Neural cell (in vitro differentiated cells): ENCODE measurements around the gene B3GNT3. TPM values are rescaled to one million over a fixed set of nuclear protein-coding genes. Genes with fewer than 3 reads are reported as not detected.

ENCODE experiments used
- H2AFZ ChIP-seq: fragments of 200-600, 300-800 bp; sonication (generic), shearing (Covaris generic); 2 replicates; pipeline ENCODE4 v1.6.0; 2014; ENCODE audit warnings: low read depth, mild to moderate bottlenecking, antibody characterized with exemption, low read length, moderate library complexity
- H3F3A ChIP-seq: fragments of 200-600 bp; shearing (Covaris generic); 2 replicates; pipeline ENCODE4 v1.6.1; 2016; ENCODE audit warnings: mild to moderate bottlenecking, moderate library complexity, mixed read lengths, antibody characterized with exemption, low read length; ENCODE audit not compliant: insufficient read depth, poor library complexity, severe bottlenecking
- H3K27ac ChIP-seq: fragments of 200-600, 300-800 bp; sonication (generic), shearing (Covaris generic); 2 replicates; pipeline ENCODE4 v1.5.1; 2014; ENCODE audit warnings: mild to moderate bottlenecking, low read length, moderate library complexity
- H3K27me3 ChIP-seq: fragments of 300-800, 200-600 bp; sonication (generic), shearing (Covaris generic); 2 replicates; pipeline ENCODE4 v1.6.0; 2014; ENCODE audit warnings: mild to moderate bottlenecking, low read depth, low read length, moderate library complexity; ENCODE audit not compliant: insufficient read depth
- H3K36me3 ChIP-seq: fragments of 300-800, 200-600 bp; sonication (generic), shearing (Covaris generic); 2 replicates; pipeline ENCODE4 v1.5.1; 2014; ENCODE audit warnings: mild to moderate bottlenecking, antibody characterized with exemption, low read length, moderate library complexity; ENCODE audit not compliant: insufficient read depth
- H3K4me2 ChIP-seq: fragments of 300-800, 200-600 bp; sonication (generic), shearing (Covaris generic); 2 replicates; pipeline ENCODE4 v1.6.0; 2014; ENCODE audit warnings: mild to moderate bottlenecking, low read length
- H3K4me3 ChIP-seq: fragments of 300-800, 200-600 bp; sonication (generic), shearing (Covaris generic); 2 replicates; pipeline ENCODE4 v1.5.1; 2014; ENCODE audit warnings: mild to moderate bottlenecking, low read length, moderate library complexity
- H3K79me2 ChIP-seq: fragments of 200-600 bp; shearing (Covaris generic); replicated peaks from 2 replicates; pipeline ENCODE4 v1.6.0; 2014; ENCODE audit warnings: mild to moderate bottlenecking, low read length, moderate library complexity; ENCODE audit not compliant: insufficient read depth
- H3K9ac ChIP-seq: fragments of 300-800, 200-600 bp; sonication (generic), shearing (Covaris generic); 2 replicates; pipeline ENCODE4 v1.6.1; 2016; ENCODE audit warnings: mild to moderate bottlenecking, low read length, mixed read lengths
- H3K9me2 ChIP-seq: fragments of 200-600 bp; shearing (Covaris generic); 2 replicates; pipeline ENCODE4 v1.6.1; 2016; ENCODE audit warnings: mild to moderate bottlenecking, low read length, mixed read lengths; ENCODE audit not compliant: insufficient read depth
- H3K9me3 ChIP-seq: fragments of 200-600, 300-800 bp; sonication (generic), shearing (Covaris generic); 2 replicates; pipeline ENCODE4 v1.6.1; 2016; ENCODE audit warnings: mild to moderate bottlenecking, mixed run types, low read length, moderate library complexity, mixed read lengths
- H4K20me1 ChIP-seq: fragments of 200-600 bp; shearing (Covaris generic); 2 replicates; pipeline ENCODE4 v1.6.1; 2016; ENCODE audit warnings: mild to moderate bottlenecking, mixed run types; ENCODE audit not compliant: insufficient read depth
- EP300 ChIP-seq: fragments of 450-650 bp; conservative IDR thresholded peaks from 2 replicates; pipeline ENCODE4 v1.6.1; 2014; ENCODE audit warnings: antibody characterized with exemption, mild to moderate bottlenecking, moderate library complexity; ENCODE audit not compliant: poor library complexity, severe bottlenecking
- EZH2 ChIP-seq: fragments of 200-600, 300-800 bp; shearing (Covaris generic), sonication (generic); IDR thresholded peaks from 2 replicates; pipeline ENCODE4 v1.6.1; 2014; ENCODE audit warnings: antibody characterized with exemption, low read length, borderline replicate concordance, mild to moderate bottlenecking; ENCODE audit not compliant: insufficient read depth, poor library complexity, severe bottlenecking
- MXI1 ChIP-seq: fragments of 450-650 bp; conservative IDR thresholded peaks from 2 replicates; pipeline ENCODE4 v1.6.1; 2014; ENCODE audit warnings: antibody characterized with exemption, mild to moderate bottlenecking; ENCODE audit not compliant: poor library complexity, severe bottlenecking
- POLR2AphosphoS5 ChIP-seq: IDR thresholded peaks from 2 replicates; pipeline ENCODE4 v1.6.1; 2012
- SMC3 ChIP-seq: fragments of 450-650 bp; conservative IDR thresholded peaks from 2 replicates; pipeline ENCODE4 v1.6.1; 2014; ENCODE audit warnings: antibody characterized with exemption, mild to moderate bottlenecking, moderate library complexity; ENCODE audit not compliant: poor library complexity
- TAF1 ChIP-seq: IDR thresholded peaks from 2 replicates; pipeline ENCODE4 v1.6.1; 2012; ENCODE audit warnings: low read depth
- polyA plus RNA-seq: library from polyadenylated mRNA; depleted of rRNA; stranded (reverse); fragments of >200 nt; gene quantifications from 2 replicates; pipeline ENCODE4 v1.2.3, GENCODE V29; 2014
- TF ChIP-seq, protein P1 (sequence below): IDR thresholded peaks from 2 replicates; pipeline ENCODE4 v1.6.1; 2012; ENCODE audit warnings: borderline replicate concordance
- TF ChIP-seq, protein P2 (sequence below): fragments of 450-650 bp; IDR thresholded peaks from 2 replicates; pipeline ENCODE4 v1.5.1; 2014; ENCODE audit warnings: antibody characterized with exemption, mild to moderate bottlenecking, moderate library complexity; ENCODE audit not compliant: poor library complexity, severe bottlenecking

B3GNT3 gene
- polyA plus RNA-seq, 1 donor from 2014 or later, result not detected

DNA sequence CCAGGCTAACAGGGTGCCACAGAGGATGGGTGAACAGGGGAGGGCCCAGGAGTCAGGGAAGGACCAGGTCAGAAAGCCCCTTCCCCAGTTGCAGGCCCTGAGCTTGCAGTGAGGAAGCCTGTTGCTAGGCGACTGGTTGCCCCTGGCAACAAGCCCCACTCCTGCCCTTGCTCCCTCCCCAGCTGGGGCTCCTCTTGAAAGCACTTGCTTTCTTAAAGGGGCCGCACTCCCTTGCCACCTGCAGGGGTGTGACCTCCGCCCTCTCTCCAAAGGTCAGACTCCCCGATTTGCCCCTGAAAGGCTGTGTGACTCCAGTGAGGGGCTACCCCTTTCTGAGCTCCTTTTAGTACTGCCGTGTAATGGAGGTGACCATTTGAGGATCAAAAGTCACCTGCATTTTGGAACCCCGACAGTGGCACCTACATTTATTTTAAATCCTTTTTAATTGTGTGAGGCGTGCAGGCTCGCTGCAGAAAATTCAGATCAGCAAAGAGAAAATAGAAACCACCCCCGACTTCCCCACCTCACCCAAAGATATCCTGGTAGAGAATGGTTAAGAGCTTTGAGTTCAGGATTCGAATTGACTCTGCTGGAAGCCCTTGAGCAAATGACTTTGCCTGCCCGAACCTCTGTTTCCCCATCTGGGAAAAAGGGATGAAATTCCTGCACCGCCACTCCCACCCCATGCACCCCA is 38.8 kb upstream of the B3GNT3 start:
- Histone ChIP-seq H2AFZ (no peak overlapping the region), H3K79me2 (no peaks in the 10 kb centered on the region), H3K27ac (peak overlapping the region; percentile 84), H3F3A (no peaks in the 10 kb centered on the region), H3K36me3 (no peaks in the 10 kb centered on the region), H4K20me1 (no peaks in the 10 kb centered on the region), H3K9me2 (no peaks in the 10 kb centered on the region), H3K4me3 (peak overlapping the region; percentile 57), H3K9me3 (no peaks in the 10 kb centered on the region), H3K4me2 (peak overlapping the region; percentile 88), H3K27me3 (no peaks in the 10 kb centered on the region), H3K9ac (peak overlapping the region; percentile 68)
- TF ChIP-seq, protein P1, sequence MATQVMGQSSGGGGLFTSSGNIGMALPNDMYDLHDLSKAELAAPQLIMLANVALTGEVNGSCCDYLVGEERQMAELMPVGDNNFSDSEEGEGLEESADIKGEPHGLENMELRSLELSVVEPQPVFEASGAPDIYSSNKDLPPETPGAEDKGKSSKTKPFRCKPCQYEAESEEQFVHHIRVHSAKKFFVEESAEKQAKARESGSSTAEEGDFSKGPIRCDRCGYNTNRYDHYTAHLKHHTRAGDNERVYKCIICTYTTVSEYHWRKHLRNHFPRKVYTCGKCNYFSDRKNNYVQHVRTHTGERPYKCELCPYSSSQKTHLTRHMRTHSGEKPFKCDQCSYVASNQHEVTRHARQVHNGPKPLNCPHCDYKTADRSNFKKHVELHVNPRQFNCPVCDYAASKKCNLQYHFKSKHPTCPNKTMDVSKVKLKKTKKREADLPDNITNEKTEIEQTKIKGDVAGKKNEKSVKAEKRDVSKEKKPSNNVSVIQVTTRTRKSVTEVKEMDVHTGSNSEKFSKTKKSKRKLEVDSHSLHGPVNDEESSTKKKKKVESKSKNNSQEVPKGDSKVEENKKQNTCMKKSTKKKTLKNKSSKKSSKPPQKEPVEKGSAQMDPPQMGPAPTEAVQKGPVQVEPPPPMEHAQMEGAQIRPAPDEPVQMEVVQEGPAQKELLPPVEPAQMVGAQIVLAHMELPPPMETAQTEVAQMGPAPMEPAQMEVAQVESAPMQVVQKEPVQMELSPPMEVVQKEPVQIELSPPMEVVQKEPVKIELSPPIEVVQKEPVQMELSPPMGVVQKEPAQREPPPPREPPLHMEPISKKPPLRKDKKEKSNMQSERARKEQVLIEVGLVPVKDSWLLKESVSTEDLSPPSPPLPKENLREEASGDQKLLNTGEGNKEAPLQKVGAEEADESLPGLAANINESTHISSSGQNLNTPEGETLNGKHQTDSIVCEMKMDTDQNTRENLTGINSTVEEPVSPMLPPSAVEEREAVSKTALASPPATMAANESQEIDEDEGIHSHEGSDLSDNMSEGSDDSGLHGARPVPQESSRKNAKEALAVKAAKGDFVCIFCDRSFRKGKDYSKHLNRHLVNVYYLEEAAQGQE, result no peak
- TF ChIP-seq POLR2AphosphoS5 (no peak), MXI1 (peak; percentile 73)

DNA sequence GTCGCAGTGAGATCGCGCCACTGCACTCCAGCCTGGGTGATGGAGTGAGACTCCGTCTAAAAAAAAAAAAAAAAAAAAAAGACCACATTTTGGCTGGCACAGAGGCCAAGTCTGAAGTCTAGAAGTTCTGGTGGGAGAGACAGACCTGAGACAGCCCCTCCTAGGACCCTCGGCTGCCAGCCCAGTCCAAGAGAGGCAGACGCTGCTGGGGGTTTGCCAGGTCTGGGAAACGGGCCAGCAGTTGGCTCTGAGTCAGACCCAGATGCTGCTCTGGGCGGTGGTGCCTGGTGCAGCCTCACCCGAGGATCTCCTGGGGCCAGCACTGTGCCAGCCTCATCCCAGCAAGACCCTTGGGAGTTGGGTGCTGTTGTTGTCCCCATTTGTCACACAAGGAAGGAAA is 37.8 kb upstream of the B3GNT3 start:
- H3K79me2 ChIP-seq, result no peaks in the 10 kb centered on the region
- no peaks in the 10 kb centered on the region for H4K20me1 ChIP-seq
- no peak overlapping the region for H3K4me3 ChIP-seq
- TF ChIP-seq TAF1, result no peak
- no peaks in the 10 kb centered on the region for H3K9me2 ChIP-seq
- H3K4me2 ChIP-seq, result no peak overlapping the region
- H3K9ac ChIP-seq, result no peak overlapping the region
- H2AFZ ChIP-seq, result no peak overlapping the region
- no peaks in the 10 kb centered on the region for H3K27me3 ChIP-seq
- H3K27ac ChIP-seq, result no peak overlapping the region
- H3F3A ChIP-seq, result no peaks in the 10 kb centered on the region
- no peaks in the 10 kb centered on the region for H3K36me3 ChIP-seq
- H3K9me3 ChIP-seq, result no peaks in the 10 kb centered on the region

DNA sequence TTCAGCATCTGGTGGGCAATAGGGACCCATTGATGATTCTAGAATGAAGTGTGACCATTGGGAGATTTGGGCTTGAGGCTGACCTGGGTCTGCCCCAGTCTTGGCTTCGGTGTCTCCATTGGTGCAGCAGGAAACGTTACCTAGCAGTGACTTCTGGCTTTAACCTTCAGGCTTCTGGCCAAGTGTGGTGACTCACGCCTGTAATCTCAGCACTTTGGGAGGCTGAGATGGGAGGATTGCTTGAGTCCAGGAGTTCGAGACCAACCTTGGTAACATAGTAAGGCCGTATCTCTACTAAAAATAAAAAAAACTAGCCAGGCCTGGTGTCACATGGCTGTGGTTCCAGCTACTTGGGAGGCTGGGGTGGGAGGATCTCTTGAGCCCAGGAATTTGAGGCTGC is 36.4 kb upstream of the B3GNT3 start:
- no peaks in the 10 kb centered on the region for H4K20me1 ChIP-seq
- TF ChIP-seq, protein P2, sequence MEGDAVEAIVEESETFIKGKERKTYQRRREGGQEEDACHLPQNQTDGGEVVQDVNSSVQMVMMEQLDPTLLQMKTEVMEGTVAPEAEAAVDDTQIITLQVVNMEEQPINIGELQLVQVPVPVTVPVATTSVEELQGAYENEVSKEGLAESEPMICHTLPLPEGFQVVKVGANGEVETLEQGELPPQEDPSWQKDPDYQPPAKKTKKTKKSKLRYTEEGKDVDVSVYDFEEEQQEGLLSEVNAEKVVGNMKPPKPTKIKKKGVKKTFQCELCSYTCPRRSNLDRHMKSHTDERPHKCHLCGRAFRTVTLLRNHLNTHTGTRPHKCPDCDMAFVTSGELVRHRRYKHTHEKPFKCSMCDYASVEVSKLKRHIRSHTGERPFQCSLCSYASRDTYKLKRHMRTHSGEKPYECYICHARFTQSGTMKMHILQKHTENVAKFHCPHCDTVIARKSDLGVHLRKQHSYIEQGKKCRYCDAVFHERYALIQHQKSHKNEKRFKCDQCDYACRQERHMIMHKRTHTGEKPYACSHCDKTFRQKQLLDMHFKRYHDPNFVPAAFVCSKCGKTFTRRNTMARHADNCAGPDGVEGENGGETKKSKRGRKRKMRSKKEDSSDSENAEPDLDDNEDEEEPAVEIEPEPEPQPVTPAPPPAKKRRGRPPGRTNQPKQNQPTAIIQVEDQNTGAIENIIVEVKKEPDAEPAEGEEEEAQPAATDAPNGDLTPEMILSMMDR, result no peak
- TF ChIP-seq, protein P1, result no peak
- TF ChIP-seq TAF1, result no peak
- TF ChIP-seq MXI1, result no peak
- TF ChIP-seq POLR2AphosphoS5, result no peak
- TF ChIP-seq EP300, result no peak
- no peak for TF ChIP-seq SMC3
- TF ChIP-seq EZH2, result no peak
- H3K9me3 ChIP-seq, result no peaks in the 10 kb centered on the region
- H3K9me2 ChIP-seq, result no peaks in the 10 kb centered on the region
- no peaks in the 10 kb centered on the region for H3K36me3 ChIP-seq
- H3K27ac ChIP-seq, result no peak overlapping the region
- H3K27me3 ChIP-seq, result no peaks in the 10 kb centered on the region
- H3K79me2 ChIP-seq, result no peaks in the 10 kb centered on the region
- H3F3A ChIP-seq, result no peaks in the 10 kb centered on the region
- H3K9ac ChIP-seq, result no peak overlapping the region
- no peak overlapping the region for H2AFZ ChIP-seq
- no peak overlapping the region for H3K4me2 ChIP-seq
- H3K4me3 ChIP-seq, result no peak overlapping the region
